ENCODE data around the gene RETREG1.

Gene RETREG1

DNA sequence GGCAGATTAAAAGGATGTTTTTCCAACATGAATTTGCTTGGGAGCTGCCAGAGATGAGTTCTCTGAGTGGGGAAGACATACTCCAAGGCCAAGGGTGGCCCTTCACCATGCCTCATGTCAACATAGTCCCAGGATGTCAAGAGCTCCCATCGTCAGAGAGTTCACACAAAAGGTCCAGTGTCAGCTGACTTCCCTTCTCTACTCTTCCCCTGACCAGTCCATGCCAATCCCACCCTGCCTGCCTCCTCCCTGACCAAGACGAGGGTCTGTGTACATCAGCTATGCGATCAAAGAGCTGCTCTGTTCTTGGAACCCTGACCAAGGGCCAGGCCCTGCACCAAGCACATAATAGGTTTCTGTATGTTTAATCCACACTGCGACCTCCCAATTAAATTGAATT lies 80.0 kb downstream of the RETREG1 start:
- no peaks in the 10 kb centered on the region for H3K4me1 ChIP-seq (ENCODE audit: insufficient read depth, low read length, poor library complexity, severe bottlenecking)
- H3K9ac ChIP-seq (ENCODE audit: low read depth, low read length, poor library complexity, severe bottlenecking): no peak overlapping the region
- no peaks in the 10 kb centered on the region for H4K20me1 ChIP-seq (ENCODE audit: insufficient read depth, low read length, poor library complexity, severe bottlenecking)
- TF ChIP-seq, protein P1, sequence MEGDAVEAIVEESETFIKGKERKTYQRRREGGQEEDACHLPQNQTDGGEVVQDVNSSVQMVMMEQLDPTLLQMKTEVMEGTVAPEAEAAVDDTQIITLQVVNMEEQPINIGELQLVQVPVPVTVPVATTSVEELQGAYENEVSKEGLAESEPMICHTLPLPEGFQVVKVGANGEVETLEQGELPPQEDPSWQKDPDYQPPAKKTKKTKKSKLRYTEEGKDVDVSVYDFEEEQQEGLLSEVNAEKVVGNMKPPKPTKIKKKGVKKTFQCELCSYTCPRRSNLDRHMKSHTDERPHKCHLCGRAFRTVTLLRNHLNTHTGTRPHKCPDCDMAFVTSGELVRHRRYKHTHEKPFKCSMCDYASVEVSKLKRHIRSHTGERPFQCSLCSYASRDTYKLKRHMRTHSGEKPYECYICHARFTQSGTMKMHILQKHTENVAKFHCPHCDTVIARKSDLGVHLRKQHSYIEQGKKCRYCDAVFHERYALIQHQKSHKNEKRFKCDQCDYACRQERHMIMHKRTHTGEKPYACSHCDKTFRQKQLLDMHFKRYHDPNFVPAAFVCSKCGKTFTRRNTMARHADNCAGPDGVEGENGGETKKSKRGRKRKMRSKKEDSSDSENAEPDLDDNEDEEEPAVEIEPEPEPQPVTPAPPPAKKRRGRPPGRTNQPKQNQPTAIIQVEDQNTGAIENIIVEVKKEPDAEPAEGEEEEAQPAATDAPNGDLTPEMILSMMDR (conservative IDR thresholded peaks at IDR 0.05; ENCODE audit: low read length): no peak
- no peak for TF ChIP-seq EZH2phosphoT487 (IDR thresholded peaks at IDR 0.05; ENCODE audit: borderline replicate concordance)
- no peaks in the 10 kb centered on the region for H3K79me2 ChIP-seq (ENCODE audit: insufficient read depth, low read length)
- no peak overlapping the region for H3K4me2 ChIP-seq (ENCODE audit: low read depth, low read length, poor library complexity, severe bottlenecking)
- no peak overlapping the region for H3K4me3 ChIP-seq (ENCODE audit: low read length, poor library complexity, severe bottlenecking)
- H3K27me3 ChIP-seq (ENCODE audit: insufficient read depth, low read length, poor library complexity, severe bottlenecking): no peaks in the 10 kb centered on the region
- no peaks in the 10 kb centered on the region for H3K36me3 ChIP-seq (ENCODE audit: insufficient read depth, low read length)
- no peaks in the 10 kb centered on the region for H3F3A ChIP-seq (ENCODE audit: low read depth)
- no peak overlapping the region for H2AFZ ChIP-seq (ENCODE audit: low read length)
- H3K9me2 ChIP-seq (replicated peaks; ENCODE audit: low read depth, low read length): no peaks in the 10 kb centered on the region
- no peaks in the 10 kb centered on the region for H3K9me3 ChIP-seq (ENCODE audit: insufficient read depth, low read depth, low read length)

DNA sequence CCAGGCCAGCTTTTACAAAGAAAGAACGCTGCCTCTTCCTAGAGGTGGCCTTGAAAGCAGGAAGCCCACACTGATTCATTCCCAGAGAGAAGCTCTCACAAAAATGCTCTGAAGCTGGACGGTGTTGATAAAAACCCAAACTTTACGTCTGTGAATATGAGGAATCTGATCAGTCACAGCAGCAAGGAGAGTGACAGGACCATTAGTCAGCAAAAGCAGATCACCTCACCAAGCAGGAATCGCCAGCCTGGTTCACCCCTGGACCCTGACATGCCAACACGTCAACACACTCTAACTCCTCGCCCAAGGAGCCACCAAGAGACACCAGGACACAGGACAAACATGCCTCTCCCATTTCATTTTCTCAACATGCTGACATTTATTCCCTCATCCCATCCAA lies 80.6 kb downstream of the RETREG1 start:
- Histone ChIP-seq H3K4me2 (ENCODE audit: low read depth, low read length, poor library complexity, severe bottlenecking) (no peak overlapping the region), H3K9ac (ENCODE audit: low read depth, low read length, poor library complexity, severe bottlenecking) (no peak overlapping the region), H3K9me2 (replicated peaks; ENCODE audit: low read depth, low read length) (no peaks in the 10 kb centered on the region), H3K79me2 (ENCODE audit: insufficient read depth, low read length) (no peaks in the 10 kb centered on the region), H3K4me1 (ENCODE audit: insufficient read depth, low read length, poor library complexity, severe bottlenecking) (no peaks in the 10 kb centered on the region), H3K4me3 (ENCODE audit: low read length, poor library complexity, severe bottlenecking) (no peak overlapping the region), H2AFZ (ENCODE audit: low read length) (no peak overlapping the region), H3K27me3 (ENCODE audit: insufficient read depth, low read length, poor library complexity, severe bottlenecking) (no peaks in the 10 kb centered on the region), H3F3A (ENCODE audit: low read depth) (no peaks in the 10 kb centered on the region), H3K36me3 (ENCODE audit: insufficient read depth, low read length) (no peaks in the 10 kb centered on the region), H4K20me1 (ENCODE audit: insufficient read depth, low read length, poor library complexity, severe bottlenecking) (no peaks in the 10 kb centered on the region), H3K9me3 (ENCODE audit: insufficient read depth, low read depth, low read length) (no peaks in the 10 kb centered on the region)
- no peak for TF ChIP-seq EZH2phosphoT487 (IDR thresholded peaks at IDR 0.05; ENCODE audit: borderline replicate concordance)
- TF ChIP-seq, protein P1 (conservative IDR thresholded peaks at IDR 0.05; ENCODE audit: low read length): no peak

DNA sequence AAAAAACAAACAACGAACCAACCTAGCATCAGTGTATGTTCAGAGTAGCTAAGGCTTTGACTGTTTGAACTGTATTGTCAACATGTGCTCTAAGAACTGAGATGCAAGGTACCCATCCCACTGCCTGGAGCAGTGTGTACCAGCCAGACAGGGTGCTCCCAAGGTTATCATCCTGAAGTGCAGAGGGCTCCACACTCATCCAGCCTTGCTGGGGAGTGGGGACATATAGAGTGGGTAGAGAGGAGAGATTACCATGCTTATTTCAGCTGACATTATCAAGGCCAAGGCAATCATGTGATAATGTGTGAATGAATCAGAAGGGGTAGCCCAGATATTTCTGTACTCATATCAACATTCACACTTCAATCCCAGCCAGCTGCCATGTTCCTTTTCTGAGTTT lies 82.5 kb downstream of the RETREG1 start:
- TF ChIP-seq, protein P1 (conservative IDR thresholded peaks at IDR 0.05; ENCODE audit: low read length): no peak
- TF ChIP-seq EZH2phosphoT487 (IDR thresholded peaks at IDR 0.05; ENCODE audit: borderline replicate concordance): no peak
- H3K27me3 ChIP-seq (ENCODE audit: insufficient read depth, low read length, poor library complexity, severe bottlenecking): no peaks in the 10 kb centered on the region
- H3K9me2 ChIP-seq (replicated peaks; ENCODE audit: low read depth, low read length): no peaks in the 10 kb centered on the region
- H2AFZ ChIP-seq (ENCODE audit: low read length): no peak overlapping the region
- no peaks in the 10 kb centered on the region for H3K9me3 ChIP-seq (ENCODE audit: insufficient read depth, low read depth, low read length)
- no peaks in the 10 kb centered on the region for H3K4me1 ChIP-seq (ENCODE audit: insufficient read depth, low read length, poor library complexity, severe bottlenecking)
- no peaks in the 10 kb centered on the region for H4K20me1 ChIP-seq (ENCODE audit: insufficient read depth, low read length, poor library complexity, severe bottlenecking)
- no peak overlapping the region for H3K4me3 ChIP-seq (ENCODE audit: low read length, poor library complexity, severe bottlenecking)
- no peaks in the 10 kb centered on the region for H3F3A ChIP-seq (ENCODE audit: low read depth)
- H3K36me3 ChIP-seq (ENCODE audit: insufficient read depth, low read length): no peaks in the 10 kb centered on the region
- no peaks in the 10 kb centered on the region for H3K79me2 ChIP-seq (ENCODE audit: insufficient read depth, low read length)
- H3K4me2 ChIP-seq (ENCODE audit: low read depth, low read length, poor library complexity, severe bottlenecking): no peak overlapping the region
- H3K9ac ChIP-seq (ENCODE audit: low read depth, low read length, poor library complexity, severe bottlenecking): no peak overlapping the region
